ENCODE data around the gene SGK1. TPM values are rescaled to one million over a fixed set of nuclear protein-coding genes. Genes with fewer than 3 reads are reported as not detected.

SGK1 gene
- total RNA-seq, 4 donors from 2014 or later = 379 to 684 (median 450) TPM

GRCh38 chr6:134340179-134340975, 22.5 kb upstream of the SGK1 start:
- Histone ChIP-seq H3K36me3 (no peaks in the 10 kb centered on the region), H3K27ac (no peak overlapping the region), H3K4me1 (peaks cover 5% of the 10 kb centered on the region), H3K9me3 (no peaks in the 10 kb centered on the region), H3K27me3 (no peaks in the 10 kb centered on the region), H3K4me3 (no peak overlapping the region)
- DNase-seq (ENCODE audit: low spot score in 2 of 2) = no peak
- TF ChIP-seq EP300 (IDR thresholded peaks at IDR 0.05) (no peak), POLR2AphosphoS5 (IDR thresholded peaks at IDR 0.05) (no peak), POLR2A (IDR thresholded peaks at IDR 0.05) (no peak), CTCF (IDR thresholded peaks at IDR 0.05) (no peak)
- 95% methylated on average over 6 of the region's 6 CpGs for WGBS

GRCh38 chr6:134339216-134339615, 21.3 kb upstream of the SGK1 start:
- H3K36me3 ChIP-seq = no peaks in the 10 kb centered on the region
- peaks cover 5% of the 10 kb centered on the region for H3K4me1 ChIP-seq
- H3K9me3 ChIP-seq = no peaks in the 10 kb centered on the region
- no peaks in the 10 kb centered on the region for H3K27me3 ChIP-seq
- no peak overlapping the region for H3K4me3 ChIP-seq
- TF ChIP-seq POLR2AphosphoS5 (IDR thresholded peaks at IDR 0.05) (no peak), POLR2A (IDR thresholded peaks at IDR 0.05) (no peak), EP300 (IDR thresholded peaks at IDR 0.05) (no peak), CTCF (IDR thresholded peaks at IDR 0.05) (no peak)
- DNase-seq (ENCODE audit: low spot score in 2 of 2) = no peak
- H3K27ac ChIP-seq = no peak overlapping the region

- Histone ChIP-seq H3K4me3 (no peak overlapping the region), H3K27ac (no peak overlapping the region), H3K4me1 (no peaks in the 10 kb centered on the region), H3K36me3 (no peaks in the 10 kb centered on the region), H3K9me3 (no peaks in the 10 kb centered on the region), H3K27me3 (no peaks in the 10 kb centered on the region)
- TF ChIP-seq CTCF (IDR thresholded peaks at IDR 0.05) (no peak), POLR2AphosphoS5 (IDR thresholded peaks at IDR 0.05) (no peak), EP300 (IDR thresholded peaks at IDR 0.05) (no peak), POLR2A (IDR thresholded peaks at IDR 0.05) (no peak)
- 88% methylated on average over 2 of the region's 2 CpGs for WGBS
- DNase-seq (ENCODE audit: low spot score in 2 of 2) = no peak
Measured at GRCh38 chr6:134331256-134331655, 13.3 kb upstream of the SGK1 start.

GRCh38 chr6:134330555-134330954, 12.6 kb upstream of the SGK1 start:
- DNase-seq (ENCODE audit: low spot score in 2 of 2) = no peak
- no peak for TF ChIP-seq POLR2A (IDR thresholded peaks at IDR 0.05)
- TF ChIP-seq EP300 (IDR thresholded peaks at IDR 0.05) = no peak
- TF ChIP-seq CTCF (IDR thresholded peaks at IDR 0.05) = no peak
- no peak for TF ChIP-seq POLR2AphosphoS5 (IDR thresholded peaks at IDR 0.05)
- no peaks in the 10 kb centered on the region for H3K36me3 ChIP-seq
- H3K27me3 ChIP-seq = no peaks in the 10 kb centered on the region
- no peaks in the 10 kb centered on the region for H3K4me1 ChIP-seq
- H3K27ac ChIP-seq = no peak overlapping the region
- H3K9me3 ChIP-seq = peaks cover 4% of the 10 kb centered on the region
- 96% methylated on average over 1 of the region's 1 CpG for WGBS
- H3K4me3 ChIP-seq = no peak overlapping the region

GRCh38 chr6:134328792-134329191, 10.9 kb upstream of the SGK1 start:
- peaks cover 7% of the 10 kb centered on the region for H3K9me3 ChIP-seq
- WGBS = 80% methylated on average over 2 of the region's 2 CpGs
- DNase-seq (ENCODE audit: low spot score in 2 of 2) = no peak
- no peak overlapping the region for H3K27ac ChIP-seq
- no peak overlapping the region for H3K4me3 ChIP-seq
- H3K27me3 ChIP-seq = no peaks in the 10 kb centered on the region
- H3K36me3 ChIP-seq = no peaks in the 10 kb centered on the region
- no peaks in the 10 kb centered on the region for H3K4me1 ChIP-seq
- TF ChIP-seq EP300 (IDR thresholded peaks at IDR 0.05) (no peak), POLR2A (IDR thresholded peaks at IDR 0.05) (no peak), CTCF (IDR thresholded peaks at IDR 0.05) (no peak), POLR2AphosphoS5 (IDR thresholded peaks at IDR 0.05) (no peak)

Data from suprapubic skin (tissue), 4 donors.